GM18909 (cell line): ENCODE results near the gene EIF3B.
"Not testable (repeated sequence)": the region's sequence is repeated elsewhere in the genome, so short reads cannot be mapped to it uniquely, and the experiment has no call there.

Experiments
- ATAC-seq: cut with Tn5 transposase; IDR thresholded peaks from one replicate; pipeline ENCODE4 v1.9.1; 2021; ENCODE audit warnings: mild to moderate bottlenecking; ENCODE audit not compliant: unreplicated experiment, poor library complexity

The EIF3B gene

DNA sequence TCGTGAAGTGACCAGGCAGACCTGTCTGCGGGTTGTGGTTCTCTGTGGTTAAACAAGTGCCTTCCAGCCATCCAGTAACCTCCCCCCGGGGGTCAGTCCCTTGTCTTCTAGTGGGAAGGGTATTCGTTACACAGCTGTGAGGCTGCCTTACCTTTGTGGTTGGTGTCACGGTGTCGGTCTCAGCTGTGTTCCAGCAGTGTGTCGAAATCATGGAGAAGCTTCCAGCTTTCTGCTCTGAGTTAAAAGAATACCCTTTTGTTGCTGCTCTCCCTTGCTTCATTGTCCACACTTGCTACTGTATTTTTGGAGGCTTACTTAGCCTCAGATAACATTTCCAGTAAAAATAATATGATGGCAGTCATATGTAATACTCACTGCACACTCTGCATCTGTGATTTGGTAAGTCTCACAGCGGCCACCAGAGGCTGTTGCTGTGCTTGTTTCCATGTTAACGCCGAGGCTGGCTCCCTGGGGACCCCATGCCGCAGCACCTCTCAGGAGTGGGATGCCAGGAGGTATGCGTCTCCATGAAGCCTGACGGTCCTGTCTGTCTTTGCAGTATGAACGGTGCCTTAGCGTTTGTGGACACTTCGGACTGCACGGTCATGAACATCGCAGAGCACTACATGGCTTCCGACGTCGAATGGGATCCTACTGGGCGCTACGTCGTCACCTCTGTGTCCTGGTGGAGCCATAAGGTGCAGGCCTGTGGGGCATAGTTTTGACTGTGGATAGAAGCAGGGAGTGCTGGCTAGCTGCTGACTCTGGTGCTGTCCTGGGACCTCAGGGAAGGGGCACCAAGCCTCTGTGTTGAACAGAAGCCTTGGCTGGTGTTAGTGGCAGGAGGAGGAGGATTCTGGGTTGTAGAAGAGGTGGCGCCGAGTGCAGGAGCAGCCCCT is 20.5 kb downstream of the EIF3B start:
- ATAC-seq: no peak

DNA sequence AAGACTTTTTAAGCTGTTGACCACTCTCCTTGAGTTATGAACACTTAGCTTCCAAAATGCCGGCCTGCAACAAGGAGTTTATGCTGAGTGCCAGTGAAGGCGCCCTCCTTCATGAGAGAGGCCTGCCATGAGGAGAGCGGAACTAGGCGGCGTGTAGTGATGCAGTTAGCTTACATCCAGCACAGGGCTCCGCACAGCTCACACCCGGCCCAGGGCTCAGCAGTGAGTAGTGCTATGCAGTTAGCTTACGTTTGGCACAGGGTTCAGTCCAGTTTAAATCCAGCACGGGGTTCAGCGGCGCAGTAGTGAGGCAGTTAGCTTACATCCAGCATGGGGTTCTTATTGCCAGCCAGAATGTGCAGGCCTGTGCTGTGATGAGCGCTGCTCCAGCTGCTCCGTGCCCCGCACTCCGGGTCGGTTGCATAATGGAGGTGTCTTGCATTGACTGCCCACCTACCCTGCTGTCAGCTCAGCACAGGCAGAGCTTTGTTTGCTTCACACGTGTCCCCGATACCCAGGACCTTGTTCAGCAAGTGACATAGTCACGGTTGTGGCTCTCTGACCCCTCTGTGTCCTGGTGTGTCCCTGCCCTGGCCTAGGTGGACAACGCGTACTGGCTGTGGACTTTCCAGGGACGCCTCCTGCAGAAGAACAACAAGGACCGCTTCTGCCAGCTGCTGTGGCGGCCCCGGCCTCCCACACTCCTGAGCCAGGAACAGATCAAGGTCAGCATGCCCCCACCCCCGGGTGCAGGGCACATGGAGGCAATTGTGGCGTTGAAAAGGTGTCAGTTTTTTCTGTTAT is 21.9 kb downstream of the EIF3B start:
- ATAC-seq: no peak

DNA sequence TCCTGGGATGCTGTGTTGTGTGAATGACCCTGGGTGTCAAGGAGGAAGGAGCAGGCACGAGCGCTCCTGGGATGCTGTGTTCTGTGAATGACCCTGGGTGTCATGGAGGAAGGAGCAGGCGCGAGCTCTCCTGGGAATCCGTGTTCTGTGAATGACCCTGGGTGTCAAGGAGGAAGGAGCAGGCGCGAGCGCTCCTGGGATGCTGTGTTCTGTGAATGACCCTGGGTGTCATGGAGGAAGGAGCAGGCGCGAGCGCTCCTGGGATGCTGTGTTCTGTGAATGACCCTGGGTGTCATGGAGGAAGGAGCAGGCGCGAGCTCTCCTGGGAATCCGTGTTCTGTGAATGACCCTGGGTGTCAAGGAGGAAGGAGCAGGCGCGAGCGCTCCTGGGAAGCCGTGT is 22.9 kb downstream of the EIF3B start:
- ATAC-seq: not testable (repeated sequence)

DNA sequence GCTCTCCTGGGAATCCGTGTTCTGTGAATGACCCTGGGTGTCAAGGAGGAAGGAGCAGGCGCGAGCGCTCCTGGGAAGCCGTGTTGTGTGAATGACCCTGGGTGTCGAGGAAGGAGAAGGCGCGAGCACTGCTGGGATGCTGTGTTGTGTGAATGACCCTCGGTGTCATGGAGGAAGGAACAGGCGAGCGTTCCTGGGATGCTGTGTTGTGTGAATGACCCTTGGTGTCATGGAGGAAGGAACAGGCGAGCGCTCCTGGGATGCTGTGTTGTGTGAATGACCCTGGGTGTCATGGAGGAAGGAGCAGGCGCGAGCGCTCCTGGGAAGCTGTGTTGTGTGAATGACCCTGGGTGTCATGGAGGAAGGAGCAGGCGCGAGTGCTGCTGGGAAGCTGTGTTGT is 23.5 kb downstream of the EIF3B start:
- not testable (repeated sequence) for ATAC-seq

DNA sequence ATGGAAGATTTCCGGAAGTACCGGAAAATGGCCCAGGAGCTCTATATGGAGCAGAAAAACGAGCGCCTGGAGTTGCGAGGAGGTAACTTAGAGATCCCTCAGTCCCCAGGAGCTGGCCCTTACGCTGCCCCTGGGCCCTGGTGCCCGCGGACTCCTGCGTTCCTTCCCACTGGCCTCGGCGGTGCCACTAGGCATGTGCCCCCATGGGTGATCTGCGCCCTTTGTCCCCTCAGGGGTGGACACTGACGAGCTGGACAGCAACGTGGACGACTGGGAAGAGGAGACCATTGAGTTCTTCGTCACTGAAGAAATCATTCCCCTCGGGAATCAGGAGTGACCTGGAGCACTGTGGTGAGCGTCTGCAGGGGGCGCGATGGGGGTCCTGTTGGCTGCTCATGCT is 24.5 kb downstream of the EIF3B start:
- ATAC-seq: no peak

DNA sequence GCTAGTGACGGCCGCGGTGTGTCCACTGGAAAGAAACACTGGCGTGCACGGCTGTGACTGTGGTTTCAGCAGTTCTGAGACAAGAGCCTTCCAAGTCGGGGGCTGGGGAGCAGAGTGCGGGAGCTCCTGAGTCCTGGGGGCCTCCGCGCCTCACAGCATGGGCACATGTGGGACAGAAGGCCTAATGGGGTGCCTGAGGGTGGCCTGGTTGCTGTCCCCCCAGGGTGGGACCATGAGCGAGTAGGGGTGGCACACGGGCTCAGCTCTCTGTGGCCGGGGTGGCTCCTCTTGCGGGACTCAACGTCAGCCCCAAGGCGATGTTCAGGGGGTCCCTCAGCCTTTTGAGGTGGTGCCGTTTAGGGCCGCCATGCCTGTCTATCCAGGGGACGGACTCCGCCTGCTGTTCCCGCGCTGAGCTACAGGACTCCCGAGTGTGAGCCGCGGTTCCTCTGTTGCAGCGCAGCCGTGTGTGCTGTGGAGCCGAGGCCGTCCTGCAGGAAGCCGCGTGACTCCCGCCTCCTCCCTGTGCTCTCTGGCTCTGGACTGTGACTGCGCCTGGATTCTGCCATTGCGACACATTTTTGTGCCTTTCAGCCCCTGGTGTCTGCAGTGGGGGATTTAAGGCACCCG is 25.3 kb downstream of the EIF3B start:
- ATAC-seq: no peak

DNA sequence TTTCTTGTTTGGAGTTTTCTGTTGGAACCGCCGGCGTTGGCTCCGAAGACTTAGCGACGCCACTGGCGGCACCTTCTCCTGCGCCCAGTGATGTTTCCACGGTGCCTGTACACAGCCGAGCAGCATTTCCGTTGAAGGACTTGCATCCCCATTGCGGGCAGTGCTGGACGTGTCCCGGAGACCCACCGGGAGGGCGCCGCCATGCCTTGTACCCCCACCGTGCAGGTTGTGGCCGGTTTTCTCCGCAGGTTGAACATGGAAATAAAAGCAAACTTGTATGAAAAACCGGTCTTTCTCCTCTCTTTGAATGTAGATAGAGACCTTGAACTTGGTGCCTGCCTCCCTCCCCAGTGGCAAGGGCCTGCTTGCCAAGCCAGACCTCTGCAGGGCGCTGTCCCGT is 25.8 kb downstream of the EIF3B start:
- no peak for ATAC-seq

DNA sequence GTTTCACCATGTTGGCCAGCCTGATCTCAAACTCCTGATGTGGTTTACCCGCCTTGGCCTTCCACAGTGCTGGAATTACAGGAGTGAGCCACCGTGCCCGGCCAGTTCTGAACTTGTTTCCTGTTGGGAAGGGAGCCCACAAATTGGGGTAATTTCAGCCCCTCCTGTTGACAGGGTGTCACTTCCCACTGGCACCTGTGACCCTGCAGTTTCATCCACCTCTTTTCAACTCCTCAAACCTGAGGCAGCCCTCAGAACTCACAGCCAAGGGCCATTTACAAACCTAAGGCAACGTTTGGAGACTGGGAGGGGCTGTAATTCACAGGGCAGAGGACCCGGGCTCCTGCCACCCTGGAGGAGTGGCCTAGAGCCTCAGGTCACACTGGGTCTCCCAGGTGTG is 26.6 kb downstream of the EIF3B start:
- ATAC-seq: no peak

DNA sequence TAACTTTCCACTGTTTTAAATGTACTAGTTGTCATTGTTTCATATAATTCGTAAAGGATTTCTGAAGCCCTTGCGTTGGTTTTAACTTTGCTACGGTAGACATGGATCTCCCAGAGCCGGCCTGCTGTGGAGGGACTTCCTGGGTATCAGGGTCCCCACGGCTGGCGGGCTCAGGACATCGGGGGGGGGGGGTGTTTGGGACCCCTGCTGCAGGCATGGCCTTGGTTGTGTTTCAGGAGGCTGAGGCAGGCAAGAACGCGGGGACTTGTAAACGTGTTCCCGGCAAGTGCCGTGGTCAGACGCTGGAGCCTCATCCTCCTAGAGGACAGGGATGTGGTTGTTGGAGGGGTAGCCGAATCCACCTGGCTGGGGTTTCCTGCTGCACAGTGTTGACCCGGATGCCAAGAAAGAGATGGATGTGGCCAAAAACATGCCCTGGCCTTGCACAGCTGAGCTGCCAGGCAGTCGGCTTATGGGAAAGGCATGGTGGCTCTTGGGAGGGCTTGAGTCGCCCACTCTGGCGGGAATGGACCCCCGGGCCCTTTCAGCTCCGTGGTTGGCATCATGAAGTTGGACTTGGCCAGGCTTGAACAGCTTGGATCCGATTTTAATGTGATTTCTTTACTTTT is 27.4 kb downstream of the EIF3B start:
- ATAC-seq: no peak

DNA sequence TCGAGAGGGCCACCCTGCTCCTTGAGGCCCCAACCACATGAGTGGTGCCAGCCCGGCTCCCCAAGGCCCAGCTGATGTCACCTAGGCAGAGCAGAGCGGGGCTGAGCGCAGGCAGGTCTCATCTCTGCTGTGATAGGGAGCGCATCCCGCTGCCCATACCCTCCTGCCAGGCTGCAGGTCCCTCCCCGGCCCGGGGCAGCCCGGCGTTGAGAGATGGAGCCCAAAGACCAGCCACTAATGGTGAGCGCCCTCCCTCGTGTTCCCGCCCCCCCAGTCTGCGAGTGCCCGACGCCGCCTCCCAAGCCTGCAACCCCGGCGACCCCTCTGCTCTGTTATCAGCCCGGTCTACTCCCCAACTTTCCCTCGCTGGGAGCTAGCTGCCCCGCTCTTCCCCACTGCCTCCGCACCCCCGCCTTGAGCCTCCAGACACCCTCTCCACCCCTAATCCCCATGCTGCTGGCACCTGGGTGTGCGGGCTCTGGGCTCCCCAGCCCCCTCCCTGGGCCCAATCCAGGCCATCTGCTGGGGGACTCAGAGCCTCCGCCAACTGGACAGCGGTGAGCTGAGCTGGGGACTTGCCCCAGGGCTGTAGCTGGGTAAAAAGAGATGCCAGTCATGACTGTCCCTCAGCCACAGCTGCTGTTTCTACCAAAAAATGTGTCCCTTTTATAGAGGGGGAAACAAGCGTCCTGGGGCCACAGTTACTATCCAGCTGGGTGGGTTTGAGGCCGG is 29.1 kb downstream of the EIF3B start:
- ATAC-seq: no peak

DNA sequence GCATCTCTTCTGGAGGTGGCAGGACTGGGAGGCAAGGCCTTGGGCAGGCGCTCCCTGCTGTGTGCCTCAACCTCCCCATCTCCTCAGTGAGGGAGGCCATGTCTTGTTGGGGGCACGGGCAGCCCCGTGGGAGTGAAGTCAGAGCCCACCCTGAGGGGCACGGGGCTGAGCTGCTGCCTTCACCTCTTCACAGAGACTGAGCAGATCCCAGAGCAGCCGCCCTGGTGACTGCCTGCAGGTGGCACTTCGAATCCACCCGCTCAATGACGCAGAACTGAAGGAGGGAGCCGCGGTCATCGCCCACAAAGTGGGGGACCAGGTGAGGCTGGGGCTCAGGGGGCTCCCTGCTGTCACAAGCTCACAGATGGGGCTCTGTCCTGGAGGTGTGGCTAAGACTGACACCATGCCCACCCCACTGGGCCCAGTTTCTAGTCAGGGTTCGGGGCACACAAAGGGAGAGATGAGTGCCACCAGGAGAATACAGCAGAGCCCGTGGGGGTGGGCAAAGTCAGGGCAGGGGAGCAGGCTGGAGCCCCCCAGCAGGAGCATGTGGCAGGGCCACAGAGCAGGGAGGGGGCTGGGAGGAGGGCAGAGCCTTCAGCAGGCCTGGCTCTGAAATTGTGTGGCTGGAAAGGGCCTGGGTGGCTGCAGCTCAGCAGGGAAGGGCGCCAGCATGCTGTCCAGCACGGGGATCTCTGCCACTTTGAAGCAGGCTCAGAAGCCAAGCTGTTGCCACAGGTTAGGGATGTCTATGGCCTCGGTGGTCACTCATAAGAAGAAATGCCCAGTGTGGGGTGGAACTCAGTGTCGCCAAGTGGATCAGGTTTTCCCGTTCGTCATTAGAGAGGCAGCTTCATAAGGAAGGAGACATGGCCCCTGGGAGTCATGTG is 30.0 kb downstream of the EIF3B start:
- ATAC-seq: no peak

DNA sequence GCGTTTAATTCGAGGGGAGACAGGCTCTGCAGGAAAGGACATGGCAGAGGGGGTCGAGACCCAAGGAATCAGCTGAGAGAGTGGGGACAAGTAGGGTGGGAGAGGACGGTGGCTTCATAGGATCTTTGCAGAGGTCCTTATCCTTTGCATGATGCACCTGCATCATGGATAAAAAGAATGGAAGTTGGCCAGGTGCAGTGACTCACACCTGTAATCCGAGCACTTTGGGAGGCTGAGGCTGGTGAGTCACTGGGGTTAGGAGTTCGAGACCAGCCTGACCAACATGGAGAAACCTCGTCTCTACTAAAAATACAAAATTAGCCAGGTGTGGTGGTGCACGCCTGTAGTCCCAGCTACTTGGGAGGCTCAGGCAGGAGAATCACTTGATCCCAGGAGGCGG is 31.5 kb downstream of the EIF3B start:
- ATAC-seq: not testable (repeated sequence)

DNA sequence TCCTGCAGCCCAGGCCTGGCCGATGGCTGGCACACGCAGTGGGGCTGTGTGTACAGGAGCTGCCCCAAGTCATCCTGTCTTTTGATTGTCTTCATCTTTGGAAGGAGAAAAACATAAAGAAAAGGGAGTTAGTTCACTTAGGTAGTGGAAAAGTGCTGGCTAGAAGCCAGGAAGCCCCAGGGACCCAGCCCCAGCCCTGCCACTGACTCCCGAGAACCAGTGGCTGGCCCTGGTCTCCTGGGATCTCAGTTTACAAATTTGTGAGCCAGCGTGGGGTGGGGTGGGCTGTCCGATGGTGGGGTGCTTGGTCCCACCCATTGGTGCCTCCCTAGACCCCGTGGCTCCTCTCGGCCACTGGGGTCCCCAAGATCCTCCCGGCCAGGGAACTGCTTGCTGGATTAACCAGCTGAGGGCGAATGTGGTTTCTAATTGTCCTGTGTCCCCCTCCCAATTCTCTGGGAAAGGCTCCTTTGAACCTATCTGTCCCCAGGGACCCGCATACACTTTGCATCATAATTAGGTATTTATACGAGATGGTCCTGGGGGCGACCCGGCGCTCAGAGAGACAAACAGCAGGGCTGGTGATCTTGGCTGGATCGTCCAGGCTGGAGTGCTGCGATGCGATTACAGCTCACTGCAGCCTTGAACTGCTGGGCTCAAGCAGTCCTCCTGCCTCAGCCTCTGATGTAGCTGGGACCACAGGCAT is 32.5 kb downstream of the EIF3B start:
- ATAC-seq: no peak

DNA sequence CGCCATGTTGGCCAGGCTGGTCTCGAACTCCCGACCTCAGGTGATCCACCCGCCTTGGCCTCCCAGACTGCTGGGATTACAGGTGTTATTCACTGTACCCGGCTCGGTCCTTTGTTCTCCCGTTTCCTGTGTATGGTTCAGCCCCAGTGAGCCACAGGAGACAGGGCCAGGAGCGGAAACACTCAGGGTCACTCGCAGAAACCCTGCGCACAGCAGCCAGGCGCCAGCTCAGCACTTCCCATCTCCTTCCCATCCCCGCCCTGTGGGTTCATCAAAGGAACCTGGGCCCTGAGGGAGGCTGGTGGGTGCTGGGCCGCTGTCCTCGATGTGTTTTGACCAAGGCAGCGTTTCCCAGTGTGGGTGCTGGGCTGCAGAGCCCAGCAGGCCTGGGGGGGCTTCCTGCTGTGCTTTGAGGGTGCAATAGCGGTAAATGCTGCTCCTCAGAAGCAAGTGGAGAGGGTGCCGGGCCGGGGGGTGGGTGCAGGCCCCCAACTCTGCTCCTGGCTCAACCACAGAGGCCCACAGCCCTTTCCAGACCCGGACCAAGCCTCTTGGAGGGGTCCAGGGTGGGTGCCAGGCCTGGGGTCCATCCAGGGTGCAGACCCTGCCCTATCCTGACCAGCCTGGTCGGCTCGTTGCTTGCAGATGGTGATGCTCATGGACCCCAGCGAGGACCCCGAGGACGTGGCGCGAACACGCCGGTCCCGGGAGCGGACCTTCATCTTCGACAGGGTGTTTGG is 33.4 kb downstream of the EIF3B start:
- no peak for ATAC-seq

DNA sequence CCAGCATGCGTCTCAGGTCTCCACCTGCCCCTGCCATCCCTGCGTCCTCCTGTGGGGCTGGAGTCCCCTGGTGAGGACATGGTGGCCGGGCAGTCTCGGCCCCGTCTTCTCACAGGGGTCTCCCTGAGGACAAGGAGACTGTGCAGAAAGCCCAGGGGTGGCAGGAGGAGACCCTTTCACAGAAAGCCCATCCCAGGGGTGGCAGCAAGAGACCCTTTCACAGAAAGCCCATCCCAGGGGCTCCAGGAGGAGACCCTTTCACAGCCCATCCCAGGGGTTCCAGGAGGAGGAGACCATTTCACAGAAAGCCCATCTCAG is 34.0 kb downstream of the EIF3B start:
- no peak for ATAC-seq

DNA sequence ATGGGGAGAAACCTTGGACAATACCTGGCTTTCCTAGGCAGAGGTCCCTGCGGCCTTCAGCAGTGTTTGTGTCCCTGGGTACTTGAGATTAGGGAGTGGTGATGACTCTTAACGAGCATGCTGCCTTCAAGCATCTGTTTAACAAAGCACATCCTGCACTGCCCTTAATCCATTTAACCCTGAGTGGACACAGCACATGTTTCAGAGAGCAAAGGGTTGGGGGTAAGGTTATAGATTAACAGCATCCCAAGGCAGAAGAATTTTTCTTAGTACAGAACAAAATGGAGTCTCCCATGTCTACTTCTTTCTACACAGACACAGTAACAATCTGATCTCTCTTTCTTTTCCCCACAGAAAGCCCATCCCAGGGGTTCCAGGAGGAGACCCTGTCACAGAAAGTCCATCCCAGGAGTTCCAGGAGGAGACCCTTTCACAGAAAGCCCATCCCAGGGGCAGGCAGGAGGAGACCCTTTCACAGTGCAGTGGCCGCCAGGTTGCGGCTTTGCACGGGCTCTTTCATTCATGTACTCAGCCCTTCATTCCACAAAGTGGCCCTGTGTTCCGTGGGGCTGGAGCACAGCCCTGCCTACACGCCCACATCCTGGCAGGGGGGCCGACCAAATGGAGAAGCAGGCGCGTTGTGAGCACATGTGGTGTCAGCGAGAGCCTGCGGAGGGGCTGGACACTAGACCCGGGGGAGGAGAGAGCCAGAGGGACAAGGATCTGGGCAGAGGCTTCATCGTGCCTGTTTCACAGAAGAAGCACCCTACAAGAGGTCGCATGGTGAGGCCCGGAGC is 35.6 kb downstream of the EIF3B start:
- ATAC-seq: not testable (repeated sequence)

DNA sequence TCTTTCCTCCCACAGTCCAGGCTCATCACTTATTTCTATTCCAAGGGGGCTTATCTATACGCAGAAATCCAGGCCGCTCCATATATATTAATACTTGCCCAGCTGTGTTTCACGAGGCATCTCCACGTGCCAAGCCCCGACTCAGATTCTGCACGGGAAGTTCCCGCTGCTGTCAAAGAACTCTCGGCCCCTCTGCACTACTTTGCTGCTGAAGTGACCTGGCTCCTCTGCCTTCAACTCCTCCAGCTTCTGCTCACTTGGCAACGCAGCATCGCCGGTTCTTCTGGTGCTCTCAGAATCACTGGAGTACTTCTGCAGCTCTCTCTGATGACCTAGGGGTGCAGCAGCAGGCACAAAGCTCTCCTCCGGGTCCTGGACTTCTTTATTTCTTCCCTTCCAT is 39.1 kb downstream of the EIF3B start:
- ATAC-seq: no peak
